SK-N-SH (cell line): ENCODE results near the gene EOGT. TPM values are rescaled to one million over a fixed set of nuclear protein-coding genes. Genes with fewer than 3 reads are reported as not detected.

Source experiments
- CTCF ChIA-PET: fragments of 300-600, 350-600 bp; formaldehyde crosslinking; extraction: SDS; loops from one replicate; lab custom pipeline; 2021; lab: Yijun Ruan, JAX
- POLR2A ChIA-PET: fragments of 350-600 bp; sonication (Branson Sonifier 250); formaldehyde crosslinking; extraction: SDS; loops from one replicate; lab custom pipeline; 2020; ENCODE audit warnings: antibody characterized with exemption, inconsistent platforms; lab: Yijun Ruan, JAX
- DNase-seq: peaks from one replicate; pipeline ENCODE4 v3.0.0; 2012
- H2AFZ ChIP-seq: fragments of 200-600 bp; sonication (generic); 2 replicates; pipeline ENCODE4 v1.8.1; 2016; ENCODE audit warnings: antibody characterized with exemption, mild to moderate bottlenecking, low read depth
- H3F3A ChIP-seq: fragments of 200-600 bp; sonication (generic); replicated peaks from 2 replicates; pipeline ENCODE3; 2016; ENCODE audit warnings: antibody characterized with exemption, mild to moderate bottlenecking; ENCODE audit not compliant: insufficient read depth
- H3K27ac ChIP-seq, 2 experiments: fragments of 200-500 bp in 1 of 2; fragments of 200-600 bp in 1 of 2; sonication (Bioruptor generic) in 1 of 2; sonication (generic), shearing (Covaris generic) in 1 of 2; 2 replicates each; pipeline versions ENCODE4 v1.5.1 to v1.6.1; 2014 to 2016; ENCODE audit warnings: low read depth in 2 of 2, inconsistent platforms in 1 of 2, low read length in 1 of 2, mild to moderate bottlenecking in 1 of 2, mixed read lengths in 1 of 2
- H3K27me3 ChIP-seq: fragments of 200-600 bp; sonication (generic), shearing (Covaris generic); 2 replicates; pipeline ENCODE4 v1.6.1; 2016; ENCODE audit warnings: mixed run types; ENCODE audit not compliant: insufficient read depth
- H3K36me3 ChIP-seq, 2 experiments: fragments of 200-500 bp in 1 of 2; fragments of 200-600 bp in 1 of 2; sonication (Bioruptor generic) in 1 of 2; sonication (generic) in 1 of 2; replicated peaks in 1 of 2; 2 replicates each; pipeline versions ENCODE3 to v1.5.1; 2014 to 2016; ENCODE audit warnings: low read length in 1 of 2, mild to moderate bottlenecking in 1 of 2; ENCODE audit not compliant: insufficient read depth in 2 of 2, control insufficient read depth in 1 of 2
- H3K4me1 ChIP-seq, 2 experiments: fragments of 200-500 bp in 1 of 2; fragments of 200-600 bp in 1 of 2; sonication (Bioruptor generic) in 1 of 2; sonication (generic), shearing (Covaris generic) in 1 of 2; 2 replicates each; pipeline versions ENCODE4 v1.5.1 to v1.6.1; 2014 to 2016; ENCODE audit warnings: low read depth in 1 of 2, low read length in 1 of 2, mixed run types in 1 of 2; ENCODE audit not compliant: insufficient read depth in 2 of 2, control insufficient read depth in 1 of 2
- H3K4me2 ChIP-seq: fragments of 200-600 bp; sonication (generic), shearing (Covaris generic); 2 replicates; pipeline ENCODE4 v1.6.1; 2017; ENCODE audit warnings: mixed run types
- H3K4me3 ChIP-seq, 2 experiments: fragments of 200-500 bp in 1 of 2; fragments of 200-600 bp in 1 of 2; sonication (Bioruptor generic) in 1 of 2; sonication (generic), shearing (Covaris generic) in 1 of 2; 2 replicates each; pipeline versions ENCODE4 v1.5.1 to v1.8.1; 2014 to 2016; ENCODE audit warnings: low read depth in 2 of 2, inconsistent platforms in 1 of 2, low read length in 1 of 2, mild to moderate bottlenecking in 1 of 2, mixed read lengths in 1 of 2, moderate library complexity in 1 of 2
- H3K79me2 ChIP-seq: fragments of 200-600 bp; sonication (generic); 2 replicates; pipeline ENCODE4 v1.8.1; 2017; ENCODE audit warnings: mild to moderate bottlenecking; ENCODE audit not compliant: insufficient read depth
- H3K9ac ChIP-seq: fragments of 200-600 bp; sonication (generic); 2 replicates; pipeline ENCODE4 v1.6.1; 2017; ENCODE audit warnings: mixed run types
- H3K9me2 ChIP-seq: fragments of 200-600 bp; sonication (generic); 2 replicates; pipeline ENCODE4 v1.6.1; 2017; ENCODE audit warnings: mixed run types
- H3K9me3 ChIP-seq: fragments of 200-600 bp; sonication (generic); 2 replicates; pipeline ENCODE4 v1.6.1; 2017; ENCODE audit warnings: mixed run types, mild to moderate bottlenecking, moderate library complexity
- H4K20me1 ChIP-seq: fragments of 200-600 bp; sonication (generic); 2 replicates; pipeline ENCODE4 v1.6.1; 2017; ENCODE audit warnings: mild to moderate bottlenecking, mixed run types; ENCODE audit not compliant: insufficient read depth
- CTCF ChIP-seq: fragments of 200-600 bp; sonication (generic); IDR thresholded peaks from 2 replicates; pipeline ENCODE4 v1.6.1; 2017; ENCODE audit warnings: antibody characterized with exemption, mild to moderate bottlenecking, moderate library complexity
- EZH2phosphoT487 ChIP-seq: fragments of 200-600 bp; sonication (generic); IDR thresholded peaks from 2 replicates; pipeline ENCODE4 v1.6.1; 2017; ENCODE audit warnings: low read depth, mixed run types, mild to moderate bottlenecking, antibody characterized with exemption, moderate library complexity, borderline replicate concordance
- FOSL2 ChIP-seq: IDR thresholded peaks from 2 replicates; pipeline ENCODE4 v1.4.0; 2012; ENCODE audit warnings: low read depth, mild to moderate bottlenecking, moderate library complexity, borderline replicate concordance
- GABPA ChIP-seq: IDR thresholded peaks from 2 replicates; pipeline ENCODE4 v1.4.0; 2012; ENCODE audit warnings: low read depth, mild to moderate bottlenecking
- MEF2A ChIP-seq: IDR thresholded peaks from 2 replicates; pipeline ENCODE4 v1.4.0; 2012; ENCODE audit warnings: low read depth, borderline replicate concordance
- NRF1 ChIP-seq: IDR thresholded peaks from 2 replicates; pipeline ENCODE4 v1.6.1; 2012; ENCODE audit warnings: low read depth, mild to moderate bottlenecking, low read length
- PBX3 ChIP-seq: IDR thresholded peaks from 2 replicates; pipeline ENCODE4; 2012
- POLR2AphosphoS5 ChIP-seq: IDR thresholded peaks from 2 replicates; pipeline ENCODE4 v1.6.1; 2012; ENCODE audit warnings: low read depth, low read length
- RAD21 ChIP-seq: IDR thresholded peaks from 2 replicates; pipeline ENCODE4 v1.6.1; 2012; ENCODE audit warnings: mild to moderate bottlenecking, low read length
- REST ChIP-seq: IDR thresholded peaks from 2 replicates; pipeline ENCODE4 v1.6.1; 2012; ENCODE audit warnings: mild to moderate bottlenecking, low read depth, low read length, moderate library complexity
- RFX5 ChIP-seq: IDR thresholded peaks from 2 replicates; pipeline ENCODE4 v1.6.1; 2012; ENCODE audit warnings: mild to moderate bottlenecking, improper control_type of control experiment, low read length
- SMC3 ChIP-seq: IDR thresholded peaks from 2 replicates; pipeline ENCODE4 v1.6.1; 2012; ENCODE audit warnings: low read depth, low read length, improper control_type of control experiment
- TCF12 ChIP-seq: IDR thresholded peaks from 2 replicates; pipeline ENCODE4 v1.4.0; 2012
- TEAD4 ChIP-seq: IDR thresholded peaks from 2 replicates; pipeline ENCODE4 v1.4.0; 2012; ENCODE audit warnings: mild to moderate bottlenecking, borderline replicate concordance; ENCODE audit not compliant: insufficient read depth
- ZBTB33 ChIP-seq: IDR thresholded peaks from 2 replicates; pipeline ENCODE4 v1.4.0; 2012; ENCODE audit warnings: low read depth, borderline replicate concordance
- WGBS: methylation state at CpG from one replicate; pipeline ENCODE4 v1.1.6; 2017; ENCODE audit warnings: low lambda C conversion rate; 5-methylcytosine and 5-hydroxymethylcytosine counted together
- polyA plus RNA-seq, 3 experiments: library from polyadenylated mRNA; depleted of rRNA; stranded (reverse); fragments of >200 nt; gene quantifications; 2 replicates each; pipeline ENCODE4 v1.2.3, GENCODE V29; 2012
- TF ChIP-seq, protein P1 (sequence below): IDR thresholded peaks from 2 replicates; pipeline ENCODE4 v1.4.0; 2012; ENCODE audit warnings: low read depth
- TF ChIP-seq, protein P2 (sequence below): IDR thresholded peaks from 2 replicates; pipeline ENCODE4 v1.4.0; 2012; ENCODE audit warnings: low read depth, borderline replicate concordance

The EOGT gene
- polyA plus RNA-seq, 1 of the 3 experiments (the other 2 are of a cell fraction): 6.0 TPM

DNA sequence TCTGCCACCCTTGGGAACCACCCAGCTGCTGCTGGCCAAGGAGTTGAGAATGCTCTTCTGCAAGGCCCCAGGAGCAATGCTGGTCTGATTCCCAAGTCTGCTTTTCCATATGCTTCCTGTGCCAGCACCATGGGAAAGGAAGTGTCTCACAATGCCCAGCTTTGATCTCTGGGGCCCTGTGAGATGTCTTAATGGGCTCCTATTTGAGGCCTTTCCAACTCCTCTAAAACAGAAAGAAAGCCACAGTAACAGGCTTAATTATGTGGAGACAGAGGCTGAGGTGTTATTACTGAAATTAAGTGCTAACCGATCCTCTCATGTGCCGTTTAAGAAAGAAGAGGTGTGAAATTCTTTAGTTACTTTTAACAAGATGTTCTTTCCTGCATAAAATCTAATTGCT is 4.5 kb downstream of the EOGT start:
- TF ChIP-seq POLR2AphosphoS5 (no peak), PBX3 (no peak), RFX5 (no peak), NRF1 (no peak), GABPA (no peak), TCF12 (no peak), MEF2A (no peak), SMC3 (no peak), RAD21 (no peak), ZBTB33 (no peak), EZH2phosphoT487 (no peak), FOSL2 (no peak), TEAD4 (no peak), CTCF (no peak), REST (no peak)
- TF ChIP-seq, protein P1, sequence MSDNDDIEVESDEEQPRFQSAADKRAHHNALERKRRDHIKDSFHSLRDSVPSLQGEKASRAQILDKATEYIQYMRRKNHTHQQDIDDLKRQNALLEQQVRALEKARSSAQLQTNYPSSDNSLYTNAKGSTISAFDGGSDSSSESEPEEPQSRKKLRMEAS: no peak
- TF ChIP-seq, protein P2, sequence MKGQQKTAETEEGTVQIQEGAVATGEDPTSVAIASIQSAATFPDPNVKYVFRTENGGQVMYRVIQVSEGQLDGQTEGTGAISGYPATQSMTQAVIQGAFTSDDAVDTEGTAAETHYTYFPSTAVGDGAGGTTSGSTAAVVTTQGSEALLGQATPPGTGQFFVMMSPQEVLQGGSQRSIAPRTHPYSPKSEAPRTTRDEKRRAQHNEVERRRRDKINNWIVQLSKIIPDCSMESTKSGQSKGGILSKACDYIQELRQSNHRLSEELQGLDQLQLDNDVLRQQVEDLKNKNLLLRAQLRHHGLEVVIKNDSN: no peak
- H3K36me3 ChIP-seq: peaks cover 15 to 48% of the 10 kb centered on the region in 2 experiments
- peaks cover 9% of the 10 kb centered on the region for H3F3A ChIP-seq
- no peaks in the 10 kb centered on the region for H3K9me2 ChIP-seq
- H3K4me1 ChIP-seq: peaks cover 0 to 12% of the 10 kb centered on the region in 2 experiments; a peak in 2 of 4 replicates
- no peaks in the 10 kb centered on the region for H3K27me3 ChIP-seq
- DNase-seq: no peak
- H3K27ac ChIP-seq: no peak overlapping the region
- CTCF ChIA-PET: no interaction called here
- H3K9me3 ChIP-seq: no peaks in the 10 kb centered on the region
- no peak overlapping the region for H3K4me3 ChIP-seq
- H3K79me2 ChIP-seq: no peaks in the 10 kb centered on the region
- no peak overlapping the region for H3K4me2 ChIP-seq
- no peak overlapping the region for H2AFZ ChIP-seq
- H3K9ac ChIP-seq: no peak overlapping the region
- no peaks in the 10 kb centered on the region for H4K20me1 ChIP-seq
- POLR2A ChIA-PET: no interaction called here
- WGBS: 95% methylated on average over 2 of the region's 2 CpGs
